ENCODE measurements around the gene SPR. TPM values are rescaled to one million over a fixed set of nuclear protein-coding genes. Genes with fewer than 3 reads are reported as not detected.

Gene SPR
- total RNA-seq, 2 donors from 2014 or later = 13.7 to 15.2 TPM

DNA sequence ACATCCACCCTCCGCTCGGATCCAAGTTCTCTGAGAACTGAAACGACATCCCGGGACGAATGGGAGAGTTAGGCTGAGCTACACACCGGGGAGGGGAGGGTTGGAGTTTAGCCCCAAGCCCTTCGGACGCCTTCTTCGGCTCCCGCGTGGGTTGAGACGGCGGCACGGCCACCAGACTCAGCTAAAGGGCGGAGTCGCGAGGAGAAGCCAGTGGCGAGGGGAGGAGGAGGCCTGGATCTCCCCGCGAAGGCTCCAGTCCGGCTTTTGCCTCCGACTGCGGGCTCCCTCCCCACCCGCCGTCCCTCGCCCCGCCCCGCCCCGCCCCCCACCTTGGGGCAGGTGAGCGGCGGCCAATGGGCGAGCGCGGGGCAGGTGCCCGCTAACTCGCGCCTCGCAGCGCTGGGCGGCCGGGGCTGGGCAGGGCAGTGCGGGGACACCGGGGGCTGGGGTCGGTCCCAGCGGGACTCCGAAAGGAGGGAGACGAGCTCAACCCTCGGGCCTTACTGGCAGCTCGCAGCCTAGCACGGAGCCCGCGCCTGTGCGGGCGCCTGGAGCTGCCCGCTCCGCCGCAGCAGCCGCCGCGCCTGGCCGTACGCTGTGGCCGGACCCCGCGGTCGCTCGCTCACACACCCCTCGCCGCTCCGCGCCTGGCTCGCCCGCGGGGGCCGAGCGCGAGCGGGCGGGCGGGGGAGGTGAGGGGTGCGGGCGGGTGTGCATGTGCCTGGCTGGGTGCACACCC is 30.1 kb downstream of the SPR start, which contains the start of gene EMX1:
Gene EMX1, plus strand, starts transcription at position 382 of the 739 bp plus-strand sequence. Its CDS starts 334 bp downstream, at position 716.
- Histone ChIP-seq H3K4me3 (ENCODE audit: low read length) (peak within 1 kb of the TSS; percentile 80), H3K27me3 (ENCODE audit: control insufficient read depth, insufficient read depth, low read length, poor library complexity, severe bottlenecking) (peaks cover 100% of the 10 kb centered on the region), H3K9me3 (ENCODE audit: control insufficient read depth, low read length) (no peaks in the 10 kb centered on the region), H3K9ac (ENCODE audit: extremely low read depth, low read length, poor library complexity, severe bottlenecking) (no peak within 1 kb of the TSS), H3K27ac (ENCODE audit: low read depth, low read length) (no peak within 1 kb of the TSS), H3K36me3 (ENCODE audit: control insufficient read depth, insufficient read depth, low read length) (no peaks in the 10 kb centered on the region), H3K4me1 (ENCODE audit: control insufficient read depth, insufficient read depth, low read length) (peaks cover 21% of the 10 kb centered on the region)
- peaks cover 49% of the 10 kb centered on the region for H3K27me3 Mint-ChIP-seq (ENCODE audit: insufficient read depth)
- no peak within 1 kb of the TSS for H3K27ac Mint-ChIP-seq
- peak within 1 kb of the TSS; percentile 62 for H3K4me3 Mint-ChIP-seq
- TF ChIP-seq, protein P1, sequence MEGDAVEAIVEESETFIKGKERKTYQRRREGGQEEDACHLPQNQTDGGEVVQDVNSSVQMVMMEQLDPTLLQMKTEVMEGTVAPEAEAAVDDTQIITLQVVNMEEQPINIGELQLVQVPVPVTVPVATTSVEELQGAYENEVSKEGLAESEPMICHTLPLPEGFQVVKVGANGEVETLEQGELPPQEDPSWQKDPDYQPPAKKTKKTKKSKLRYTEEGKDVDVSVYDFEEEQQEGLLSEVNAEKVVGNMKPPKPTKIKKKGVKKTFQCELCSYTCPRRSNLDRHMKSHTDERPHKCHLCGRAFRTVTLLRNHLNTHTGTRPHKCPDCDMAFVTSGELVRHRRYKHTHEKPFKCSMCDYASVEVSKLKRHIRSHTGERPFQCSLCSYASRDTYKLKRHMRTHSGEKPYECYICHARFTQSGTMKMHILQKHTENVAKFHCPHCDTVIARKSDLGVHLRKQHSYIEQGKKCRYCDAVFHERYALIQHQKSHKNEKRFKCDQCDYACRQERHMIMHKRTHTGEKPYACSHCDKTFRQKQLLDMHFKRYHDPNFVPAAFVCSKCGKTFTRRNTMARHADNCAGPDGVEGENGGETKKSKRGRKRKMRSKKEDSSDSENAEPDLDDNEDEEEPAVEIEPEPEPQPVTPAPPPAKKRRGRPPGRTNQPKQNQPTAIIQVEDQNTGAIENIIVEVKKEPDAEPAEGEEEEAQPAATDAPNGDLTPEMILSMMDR (conservative IDR thresholded peaks at IDR 0.05) = no peak
- no peaks in the 10 kb centered on the region for H3K36me3 Mint-ChIP-seq (ENCODE audit: low read depth)
- 0 to 1% methylated on average over 20 to 82 of the region's 82 CpGs for WGBS, 2 experiments (ENCODE audit: insufficient coverage in 1 of 2, insufficient read length in 1 of 2)
- DNase-seq = peak; percentile 97
- no peaks in the 10 kb centered on the region for H3K9me3 Mint-ChIP-seq
- peaks cover 22% of the 10 kb centered on the region for H3K4me1 Mint-ChIP-seq

DNA sequence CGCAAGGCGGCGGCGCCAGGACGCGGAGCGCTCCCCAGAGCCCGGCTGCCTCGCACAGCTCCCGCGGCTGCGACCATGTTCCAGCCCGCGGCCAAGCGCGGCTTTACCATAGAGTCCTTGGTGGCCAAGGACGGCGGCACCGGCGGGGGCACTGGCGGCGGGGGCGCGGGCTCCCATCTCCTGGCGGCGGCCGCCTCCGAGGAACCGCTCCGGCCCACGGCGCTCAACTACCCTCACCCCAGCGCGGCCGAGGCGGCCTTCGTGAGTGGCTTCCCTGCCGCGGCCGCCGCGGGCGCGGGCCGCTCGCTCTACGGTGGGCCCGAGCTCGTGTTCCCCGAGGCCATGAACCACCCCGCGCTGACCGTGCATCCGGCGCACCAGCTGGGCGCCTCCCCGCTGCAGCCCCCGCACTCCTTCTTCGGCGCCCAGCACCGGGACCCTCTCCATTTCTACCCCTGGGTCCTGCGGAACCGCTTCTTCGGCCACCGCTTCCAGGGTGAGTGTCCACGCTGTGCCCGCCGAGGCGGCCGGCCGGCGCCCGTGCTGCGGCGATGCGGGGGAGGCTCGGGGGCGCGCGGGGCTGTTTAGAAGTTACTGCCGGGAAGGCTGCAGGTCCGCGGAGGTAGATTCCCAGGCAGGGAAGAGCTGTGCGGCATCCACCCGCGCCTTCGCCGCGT is 30.8 kb downstream of the SPR start:
- Histone ChIP-seq H3K4me3 (ENCODE audit: low read length) (peak overlapping the region; percentile 35), H3K27ac (ENCODE audit: low read depth, low read length) (no peak overlapping the region), H3K36me3 (ENCODE audit: control insufficient read depth, insufficient read depth, low read length) (no peaks in the 10 kb centered on the region), H3K9ac (ENCODE audit: extremely low read depth, low read length, poor library complexity, severe bottlenecking) (no peak overlapping the region), H3K9me3 (ENCODE audit: control insufficient read depth, low read length) (no peaks in the 10 kb centered on the region), H3K4me1 (ENCODE audit: control insufficient read depth, insufficient read depth, low read length) (peaks cover 21% of the 10 kb centered on the region), H3K27me3 (ENCODE audit: control insufficient read depth, insufficient read depth, low read length, poor library complexity, severe bottlenecking) (peaks cover 100% of the 10 kb centered on the region)
- no peak overlapping the region for H3K27ac Mint-ChIP-seq
- H3K9me3 Mint-ChIP-seq = peaks cover 7% of the 10 kb centered on the region
- TF ChIP-seq, protein P1 (conservative IDR thresholded peaks at IDR 0.05) = no peak
- DNase-seq = peak; percentile 84
- no peaks in the 10 kb centered on the region for H3K36me3 Mint-ChIP-seq (ENCODE audit: low read depth)
- H3K4me1 Mint-ChIP-seq = peaks cover 22% of the 10 kb centered on the region
- 0% methylated on average over 50 to 89 of the region's 89 CpGs for WGBS, 2 experiments (ENCODE audit: insufficient coverage in 1 of 2, insufficient read length in 1 of 2)
- H3K4me3 Mint-ChIP-seq = peak overlapping the region; percentile 49
- peaks cover 43% of the 10 kb centered on the region for H3K27me3 Mint-ChIP-seq (ENCODE audit: insufficient read depth)

DNA sequence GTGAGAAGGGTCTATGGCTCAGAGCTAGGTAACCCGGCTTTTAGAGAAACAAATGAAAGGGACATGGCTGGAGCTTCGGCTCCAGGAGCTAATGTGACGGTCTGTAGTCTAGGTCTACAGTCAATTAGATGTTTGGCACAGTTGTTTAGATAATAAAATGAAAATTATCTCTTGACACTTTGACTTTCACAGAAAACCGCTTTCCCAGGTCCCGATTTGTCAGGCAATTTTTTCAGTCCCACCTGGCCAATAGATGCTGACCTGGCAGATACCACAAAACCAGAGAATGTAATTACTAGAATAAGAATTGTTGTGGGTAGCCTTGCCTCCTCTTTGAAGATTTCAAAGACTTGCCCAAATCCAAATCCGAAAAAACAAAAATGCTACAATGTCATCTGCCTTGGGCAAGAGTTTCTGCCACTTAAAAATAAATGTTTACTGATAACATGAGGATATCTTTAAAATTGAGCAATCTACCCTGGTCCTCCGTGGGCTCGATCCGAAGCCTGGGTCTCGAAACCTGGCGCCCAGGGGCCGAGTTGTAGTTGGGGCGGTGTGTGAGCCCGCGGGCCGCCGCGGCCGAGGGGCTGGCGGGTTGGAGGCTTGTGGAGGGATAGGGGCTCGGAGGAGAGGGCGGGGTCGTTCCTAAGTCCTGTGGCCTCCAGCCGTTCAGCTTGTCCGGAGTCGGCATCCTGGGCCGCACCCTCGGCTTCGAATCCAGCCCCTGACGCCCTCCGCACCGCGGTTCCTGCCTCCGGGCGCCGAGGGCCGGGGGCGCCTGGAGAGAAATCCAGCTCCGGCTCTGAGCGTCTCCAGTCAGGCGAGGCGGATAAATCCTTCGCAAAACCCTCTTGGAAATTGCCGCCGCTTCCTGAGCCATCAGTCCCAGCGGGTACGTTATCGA is 32.5 kb downstream of the SPR start:
- DNase-seq = peak; percentile 81
- peak overlapping the region; percentile 44 for H3K4me3 Mint-ChIP-seq
- peaks cover 21% of the 10 kb centered on the region for H3K4me1 ChIP-seq (ENCODE audit: control insufficient read depth, insufficient read depth, low read length)
- H3K27me3 Mint-ChIP-seq (ENCODE audit: insufficient read depth) = peaks cover 27% of the 10 kb centered on the region
- H3K9ac ChIP-seq (ENCODE audit: extremely low read depth, low read length, poor library complexity, severe bottlenecking) = no peak overlapping the region
- H3K9me3 ChIP-seq (ENCODE audit: control insufficient read depth, low read length) = no peaks in the 10 kb centered on the region
- H3K27me3 ChIP-seq (ENCODE audit: control insufficient read depth, insufficient read depth, low read length, poor library complexity, severe bottlenecking) = peaks cover 100% of the 10 kb centered on the region
- H3K36me3 ChIP-seq (ENCODE audit: control insufficient read depth, insufficient read depth, low read length) = no peaks in the 10 kb centered on the region
- peak overlapping the region; percentile 40 for H3K4me3 ChIP-seq (ENCODE audit: low read length)
- H3K4me1 Mint-ChIP-seq = peaks cover 14% of the 10 kb centered on the region
- H3K27ac ChIP-seq (ENCODE audit: low read depth, low read length) = no peak overlapping the region
- peaks cover 16% of the 10 kb centered on the region for H3K9me3 Mint-ChIP-seq
- H3K36me3 Mint-ChIP-seq (ENCODE audit: low read depth) = no peaks in the 10 kb centered on the region
- TF ChIP-seq, protein P1 (conservative IDR thresholded peaks at IDR 0.05) = no peak
- 1 to 3% methylated on average over 23 to 48 of the region's 48 CpGs for WGBS, 2 experiments (ENCODE audit: insufficient coverage in 1 of 2, insufficient read length in 1 of 2)
- no peak overlapping the region for H3K27ac Mint-ChIP-seq
